GM19468 (cell line): ENCODE results near the gene GHRL.

Source experiments
- ATAC-seq: cut with Tn5 transposase; IDR thresholded peaks from one replicate; pipeline ENCODE4 v1.9.1; 2021; ENCODE audit warnings: mild to moderate bottlenecking, moderate library complexity, moderate number of reproducible peaks; ENCODE audit not compliant: unreplicated experiment; ENCODE audit errors: extremely low read depth

The GHRL gene

GRCh38 chr3:10292505-10293419 is at the start of gene GHRL:
Gene GHRL (minus strand): TSS chr3:10292947. CDS start chr3:10290180, 2,767 bp downstream.
- ATAC-seq, result no peak

- no peak for ATAC-seq
Measured at GRCh38 chr3:10341901-10342398, 49.2 kb upstream of the GHRL start.

GRCh38 chr3:10340476-10340875 is 47.7 kb upstream of the GHRL start:
- ATAC-seq, result no peak

GRCh38 chr3:10340046-10340445 is 47.3 kb upstream of the GHRL start:
- ATAC-seq, result no peak

- ATAC-seq, result no peak
Measured at GRCh38 chr3:10339376-10339955, 46.7 kb upstream of the GHRL start.

- no peak for ATAC-seq
Measured at GRCh38 chr3:10338591-10339353, 46.0 kb upstream of the GHRL start.

GRCh38 chr3:10338164-10338470 is 45.4 kb upstream of the GHRL start:
- ATAC-seq, result no peak

GRCh38 chr3:10337323-10338163 is 44.8 kb upstream of the GHRL start:
- no peak for ATAC-seq

GRCh38 chr3:10336761-10337160 is 44.0 kb upstream of the GHRL start:
- no peak for ATAC-seq

- no peak for ATAC-seq
Measured at GRCh38 chr3:10335871-10336622, 43.3 kb upstream of the GHRL start.

GRCh38 chr3:10335190-10335738 is 42.5 kb upstream of the GHRL start:
- no peak for ATAC-seq

GRCh38 chr3:10334459-10334858 is 41.7 kb upstream of the GHRL start:
- ATAC-seq, result no peak

- no peak for ATAC-seq
Measured at GRCh38 chr3:10334042-10334441, 41.3 kb upstream of the GHRL start.

- no peak for ATAC-seq
Measured at GRCh38 chr3:10333349-10333650, 40.6 kb upstream of the GHRL start.

GRCh38 chr3:10332481-10333348 is 40.0 kb upstream of the GHRL start:
- no peak for ATAC-seq

GRCh38 chr3:10331320-10331719 is 38.6 kb upstream of the GHRL start:
- no peak for ATAC-seq

GRCh38 chr3:10330319-10330718 is 37.6 kb upstream of the GHRL start:
- ATAC-seq, result no peak

- ATAC-seq, result no peak
Measured at GRCh38 chr3:10329495-10330015, 36.8 kb upstream of the GHRL start.
